Neural progenitor cell (in vitro differentiated cells): ENCODE data around the gene KLF11. TPM values are rescaled to one million over a fixed set of nuclear protein-coding genes. Genes with fewer than 3 reads are reported as not detected.

Experiments
- DNase-seq: peaks from one replicate; pipeline ENCODE4 v3.0.0-alpha.2; 2016; ENCODE audit warnings: low spot score
- H2AFZ ChIP-seq: fragments of 200-600 bp; sonication (generic); replicated peaks from 2 replicates; pipeline ENCODE4 v1.6.1; 2016; ENCODE audit warnings: antibody characterized with exemption
- H3F3A ChIP-seq: fragments of 200-600 bp; sonication (generic); 2 replicates; pipeline ENCODE4 v1.6.1; 2016; ENCODE audit warnings: antibody characterized with exemption, low read depth
- H3K27ac ChIP-seq: fragments of 200-600 bp; sonication (generic); 2 replicates; pipeline ENCODE4 v1.5.1; 2016; ENCODE audit warnings: mild to moderate bottlenecking
- H3K27me3 ChIP-seq: fragments of 200-600 bp; sonication (generic); 2 replicates; pipeline ENCODE4 v1.6.1; 2016; ENCODE audit warnings: mild to moderate bottlenecking, moderate library complexity
- H3K36me3 ChIP-seq: fragments of 200-600 bp; sonication (generic); 2 replicates; pipeline ENCODE4 v1.5.1; 2016
- H3K4me1 ChIP-seq: fragments of 200-600 bp; sonication (generic); 2 replicates; pipeline ENCODE4 v1.6.1; 2016; ENCODE audit warnings: mixed run types
- H3K4me2 ChIP-seq: fragments of 200-600 bp; sonication (generic); 2 replicates; pipeline ENCODE4 v1.6.1; 2016
- H3K4me3 ChIP-seq: fragments of 200-600 bp; sonication (generic); 2 replicates; pipeline ENCODE4 v1.5.1; 2016
- H3K79me2 ChIP-seq: fragments of 200-600 bp; sonication (generic); 2 replicates; pipeline ENCODE4 v1.6.1; 2016; ENCODE audit warnings: low read depth
- H3K9ac ChIP-seq: fragments of 200-600 bp; sonication (generic); 2 replicates; pipeline ENCODE4 v1.6.1; 2016
- H3K9me3 ChIP-seq: fragments of 200-600 bp; sonication (generic); 2 replicates; pipeline ENCODE4 v1.5.1; 2016; ENCODE audit warnings: low read depth
- H4K20me1 ChIP-seq: fragments of 200-600 bp; sonication (generic); 2 replicates; pipeline ENCODE4 v1.6.1; 2016; ENCODE audit warnings: low read depth
- H3K27ac Mint-ChIP-seq: 3 replicates; pipeline ENCODE4 v1.8.0; 2021; ENCODE audit warnings: mixed read lengths
- H3K27me3 Mint-ChIP-seq: 2 replicates; pipeline ENCODE4 v1.8.0; 2022; ENCODE audit warnings: low read depth, mild to moderate bottlenecking, inconsistent platforms, moderate library complexity, mixed read lengths; ENCODE audit not compliant: insufficient read depth
- H3K36me3 Mint-ChIP-seq: 3 replicates; pipeline ENCODE4 v1.8.0; 2021; ENCODE audit warnings: mixed read lengths
- H3K4me1 Mint-ChIP-seq: 3 replicates; pipeline ENCODE4 v1.8.0; 2021; ENCODE audit warnings: mixed read lengths
- H3K4me3 Mint-ChIP-seq: 3 replicates; pipeline ENCODE4 v1.8.0; 2021; ENCODE audit warnings: mild to moderate bottlenecking, moderate library complexity, mixed read lengths
- H3K9me3 Mint-ChIP-seq: 3 replicates; pipeline ENCODE4 v1.8.0; 2020; ENCODE audit warnings: mixed read lengths
- CTCF ChIP-seq: fragments of 200-600 bp; sonication (generic); IDR thresholded peaks from 2 replicates; pipeline ENCODE4 v1.5.1; 2017; ENCODE audit warnings: antibody characterized with exemption, mild to moderate bottlenecking
- EZH2 ChIP-seq: fragments of 200-600 bp; sonication (generic); IDR thresholded peaks from 2 replicates; pipeline ENCODE4 v1.6.1; 2017; ENCODE audit warnings: antibody characterized with exemption, mild to moderate bottlenecking, moderate library complexity
- EZH2phosphoT487 ChIP-seq: fragments of 200-600 bp; sonication (generic); IDR thresholded peaks from 2 replicates; pipeline ENCODE4 v1.6.1; 2017; ENCODE audit warnings: antibody characterized with exemption
- total RNA-seq: library from RNA; depleted of rRNA; stranded (reverse); fragments of >200 nt; gene quantifications from 2 replicates; pipeline ENCODE4 v1.2.3, GENCODE V29; 2015; ENCODE audit warnings: low replicate concordance

KLF11 gene
- total RNA-seq, 1 donor from 2014 or later, result 9.7 TPM

- no peak overlapping the region for H3K4me2 ChIP-seq
- peaks cover 13% of the 10 kb centered on the region for H3K4me1 Mint-ChIP-seq
- DNase-seq, result no peak
These were observed 24.0 kb downstream of the KLF11 start for GRCh38 chr2:10067330-10067729.

GRCh38 chr2:10067881-10068280, 24.5 kb downstream of the KLF11 start:
- H3K4me1 Mint-ChIP-seq, result peaks cover 17% of the 10 kb centered on the region
- no peak overlapping the region for H3K4me3 Mint-ChIP-seq
- peaks cover 2% of the 10 kb centered on the region for H3K36me3 Mint-ChIP-seq

More at GRCh38 chr2:10067330-10067729, 24.0 kb downstream of the KLF11 start:
- TF ChIP-seq EZH2phosphoT487 (no peak), EZH2 (no peak), CTCF (no peak)
- Histone ChIP-seq H3F3A (peaks cover 13% of the 10 kb centered on the region), H3K9ac (no peak overlapping the region), H3K27ac (no peak overlapping the region), H3K4me1 (peaks cover 6% of the 10 kb centered on the region), H3K4me3 (no peak overlapping the region), H2AFZ (no peak overlapping the region), H3K27me3 (no peaks in the 10 kb centered on the region), H3K9me3 (no peaks in the 10 kb centered on the region), H4K20me1 (peaks cover 8% of the 10 kb centered on the region), H3K36me3 (no peaks in the 10 kb centered on the region), H3K79me2 (no peaks in the 10 kb centered on the region)
- H3K9me3 Mint-ChIP-seq, result peaks cover 7% of the 10 kb centered on the region
- H3K27me3 Mint-ChIP-seq, result peaks cover 7% of the 10 kb centered on the region
- H3K27ac Mint-ChIP-seq, result no peak overlapping the region
- H3K4me3 Mint-ChIP-seq, result no peak overlapping the region
- peaks cover 2% of the 10 kb centered on the region for H3K36me3 Mint-ChIP-seq

GRCh38 chr2:10071176-10071575, 27.8 kb downstream of the KLF11 start:
- H3K4me3 ChIP-seq, result no peak overlapping the region
- no peaks in the 10 kb centered on the region for H3K79me2 ChIP-seq
- Mint-ChIP-seq H3K4me3 (no peak overlapping the region), H3K27ac (no peak overlapping the region), H3K27me3 (peaks cover 17% of the 10 kb centered on the region), H3K9me3 (peaks cover 7% of the 10 kb centered on the region), H3K4me1 (peaks cover 16% of the 10 kb centered on the region), H3K36me3 (peaks cover 2% of the 10 kb centered on the region)
- no peak overlapping the region for H2AFZ ChIP-seq
- no peaks in the 10 kb centered on the region for H3K9me3 ChIP-seq
- no peaks in the 10 kb centered on the region for H4K20me1 ChIP-seq
- no peak for TF ChIP-seq EZH2
- TF ChIP-seq EZH2phosphoT487, result no peak
- TF ChIP-seq CTCF, result no peak
- no peaks in the 10 kb centered on the region for H3K36me3 ChIP-seq
- H3K27ac ChIP-seq, result no peak overlapping the region
- peaks cover 31% of the 10 kb centered on the region for H3K27me3 ChIP-seq
- H3K4me1 ChIP-seq, result peaks cover 6% of the 10 kb centered on the region
- no peak overlapping the region for H3K9ac ChIP-seq
- no peak for DNase-seq
- no peaks in the 10 kb centered on the region for H3F3A ChIP-seq
- no peak overlapping the region for H3K4me2 ChIP-seq

More at GRCh38 chr2:10067881-10068280, 24.5 kb downstream of the KLF11 start:
- H3K27ac ChIP-seq, result no peak overlapping the region
- no peaks in the 10 kb centered on the region for H3K79me2 ChIP-seq
- Mint-ChIP-seq H3K27ac (no peak overlapping the region), H3K27me3 (peaks cover 7% of the 10 kb centered on the region), H3K9me3 (peaks cover 7% of the 10 kb centered on the region)
- no peak for DNase-seq
- no peaks in the 10 kb centered on the region for H3K27me3 ChIP-seq
- peaks cover 8% of the 10 kb centered on the region for H4K20me1 ChIP-seq
- no peak overlapping the region for H3K4me3 ChIP-seq
- H3K9me3 ChIP-seq, result no peaks in the 10 kb centered on the region
- H3K4me2 ChIP-seq, result no peak overlapping the region
- no peak overlapping the region for H3K9ac ChIP-seq
- no peak for TF ChIP-seq CTCF
- no peak for TF ChIP-seq EZH2phosphoT487
- no peak for TF ChIP-seq EZH2
- H2AFZ ChIP-seq, result no peak overlapping the region
- H3K36me3 ChIP-seq, result no peaks in the 10 kb centered on the region
- peaks cover 13% of the 10 kb centered on the region for H3F3A ChIP-seq
- H3K4me1 ChIP-seq, result peaks cover 9% of the 10 kb centered on the region
